GM12875 (cell line): ENCODE results near the gene CD248.

ENCODE experiments used
- H3K4me3 ChIP-seq: one replicate; pipeline ENCODE4 v1.5.1; 2011; ENCODE audit warnings: low read depth, low read length, control low read depth
- TF ChIP-seq, protein P1 (sequence below): IDR thresholded peaks from 2 replicates; pipeline ENCODE4 v1.5.1; 2011; ENCODE audit warnings: low read depth, mild to moderate bottlenecking, control low read depth, inconsistent platforms, low read length, moderate library complexity, borderline replicate concordance; ENCODE audit not compliant: insufficient read depth

CD248 gene

GRCh38 chr11:66334605-66335442, 18.0 kb upstream of the CD248 start:
- H3K4me3 ChIP-seq = no peak overlapping the region
- TF ChIP-seq, protein P1, sequence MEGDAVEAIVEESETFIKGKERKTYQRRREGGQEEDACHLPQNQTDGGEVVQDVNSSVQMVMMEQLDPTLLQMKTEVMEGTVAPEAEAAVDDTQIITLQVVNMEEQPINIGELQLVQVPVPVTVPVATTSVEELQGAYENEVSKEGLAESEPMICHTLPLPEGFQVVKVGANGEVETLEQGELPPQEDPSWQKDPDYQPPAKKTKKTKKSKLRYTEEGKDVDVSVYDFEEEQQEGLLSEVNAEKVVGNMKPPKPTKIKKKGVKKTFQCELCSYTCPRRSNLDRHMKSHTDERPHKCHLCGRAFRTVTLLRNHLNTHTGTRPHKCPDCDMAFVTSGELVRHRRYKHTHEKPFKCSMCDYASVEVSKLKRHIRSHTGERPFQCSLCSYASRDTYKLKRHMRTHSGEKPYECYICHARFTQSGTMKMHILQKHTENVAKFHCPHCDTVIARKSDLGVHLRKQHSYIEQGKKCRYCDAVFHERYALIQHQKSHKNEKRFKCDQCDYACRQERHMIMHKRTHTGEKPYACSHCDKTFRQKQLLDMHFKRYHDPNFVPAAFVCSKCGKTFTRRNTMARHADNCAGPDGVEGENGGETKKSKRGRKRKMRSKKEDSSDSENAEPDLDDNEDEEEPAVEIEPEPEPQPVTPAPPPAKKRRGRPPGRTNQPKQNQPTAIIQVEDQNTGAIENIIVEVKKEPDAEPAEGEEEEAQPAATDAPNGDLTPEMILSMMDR = no peak

DNA sequence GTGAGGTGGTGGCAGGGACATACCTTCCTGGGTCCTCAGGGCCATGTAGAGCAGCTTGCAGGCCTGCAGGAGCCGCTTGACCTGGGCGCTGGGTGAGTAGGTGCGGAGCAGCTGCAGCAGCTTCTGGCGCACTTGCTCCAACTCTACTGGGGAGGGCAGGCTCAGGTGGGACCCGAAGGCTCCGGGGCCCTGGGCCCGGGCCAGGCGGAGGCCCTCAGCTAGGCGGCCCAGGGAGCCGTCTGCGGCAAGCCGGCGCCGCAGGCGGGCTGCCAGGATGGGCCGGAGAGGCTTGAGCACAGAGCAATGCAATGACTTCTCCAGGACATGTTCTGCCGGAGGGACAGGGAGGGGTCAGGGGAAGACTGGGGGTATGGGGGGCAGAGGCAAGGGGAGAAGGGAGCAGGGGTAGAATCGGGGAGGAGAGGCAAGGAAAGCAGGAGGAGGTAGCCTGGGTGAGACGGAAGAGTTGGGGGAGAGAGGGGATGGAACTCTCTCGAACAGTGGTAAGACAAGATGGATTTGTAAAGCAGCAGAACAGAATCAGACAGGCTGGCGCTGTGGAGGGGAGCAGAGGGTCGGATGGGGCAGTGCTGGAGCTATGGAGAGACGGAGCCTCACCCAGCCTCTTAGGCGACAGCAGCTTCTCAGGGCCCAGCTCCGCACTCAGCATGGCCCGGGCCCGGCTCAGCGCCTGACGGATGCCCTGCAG, 17.2 kb upstream of the CD248 start:
- H3K4me3 ChIP-seq = no peak overlapping the region
- TF ChIP-seq, protein P1 = no peak

DNA sequence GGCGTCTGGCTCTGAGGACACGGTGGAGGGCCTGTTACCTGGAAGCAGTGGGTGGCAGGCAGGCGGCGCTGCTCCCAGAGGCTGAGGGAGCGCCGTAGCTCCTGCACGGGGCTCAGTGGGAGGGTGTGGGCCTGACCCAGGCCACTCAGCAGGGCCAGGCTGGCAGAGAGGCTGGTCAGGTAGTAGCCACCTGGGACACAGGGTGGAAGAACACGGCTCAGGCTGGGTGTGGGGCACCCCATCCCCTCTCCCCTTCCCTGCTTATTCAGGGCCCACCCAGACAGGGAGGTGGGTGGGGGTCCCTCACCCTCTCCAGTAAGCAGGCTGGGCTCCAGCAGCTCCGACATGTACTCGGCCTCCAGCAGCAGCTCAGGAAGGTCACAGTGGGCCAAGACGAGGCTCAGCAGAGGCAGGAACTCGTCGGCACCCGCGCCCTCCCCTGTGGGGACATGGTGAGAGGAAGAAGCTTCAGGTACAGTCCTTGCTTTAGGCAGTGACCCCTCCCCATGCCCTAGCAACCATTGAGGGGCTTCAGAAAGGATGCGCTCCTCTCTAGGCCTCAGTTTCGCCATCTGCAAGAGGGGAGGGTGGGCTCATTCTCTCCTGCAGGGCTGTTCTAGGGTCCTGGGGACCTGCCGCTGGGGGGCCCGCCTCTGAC, 16.5 kb upstream of the CD248 start:
- TF ChIP-seq, protein P1 = no peak

DNA sequence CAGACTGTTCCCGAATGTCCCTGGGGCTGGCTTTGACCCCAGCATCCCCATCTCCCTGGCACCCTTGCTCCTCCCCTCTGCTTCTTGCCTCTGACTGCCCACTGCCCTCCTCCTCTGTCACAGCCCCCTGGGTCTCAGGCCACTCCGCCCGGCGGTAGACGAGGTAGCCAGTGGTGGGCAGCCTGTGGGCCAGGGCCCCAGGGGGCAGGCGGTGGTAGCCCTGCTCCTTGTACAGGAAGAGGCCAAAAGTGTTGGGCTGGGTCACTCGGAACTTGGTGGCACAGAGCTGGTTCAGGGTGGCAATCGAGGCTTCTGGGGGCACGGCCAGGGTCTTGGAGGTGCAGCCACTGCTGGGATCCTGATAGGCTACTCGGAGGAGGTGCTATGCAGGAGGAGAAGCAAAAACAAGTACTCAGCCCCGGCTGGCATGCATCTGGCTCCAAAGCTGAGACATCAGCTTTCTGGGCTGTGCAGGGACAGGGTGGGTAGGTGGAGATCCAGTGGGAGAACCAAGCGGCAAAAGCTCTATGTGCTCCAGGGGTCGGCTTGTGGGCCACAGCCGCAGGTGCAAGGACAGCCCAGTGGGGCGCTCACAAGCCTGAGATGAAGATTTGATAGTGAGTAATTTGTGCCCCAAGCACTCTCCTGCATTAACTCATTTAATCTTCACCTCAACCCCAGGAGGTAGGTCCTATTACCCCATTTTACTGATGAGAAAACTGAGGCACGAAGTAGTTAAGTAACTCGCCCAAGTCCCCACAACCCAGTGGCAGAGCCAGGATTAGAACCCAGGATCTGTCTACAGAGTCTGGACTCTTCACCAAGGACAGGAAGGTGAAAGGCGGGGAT, 15.8 kb upstream of the CD248 start:
- TF ChIP-seq, protein P1 = no peak
- H3K4me3 ChIP-seq = no peak overlapping the region

More for the DNA sequence above, 16.5 kb upstream of the CD248 start:
- H3K4me3 ChIP-seq = no peak overlapping the region

- no peak overlapping the region for H3K4me3 ChIP-seq
- TF ChIP-seq, protein P1 = no peak
These were observed 14.9 kb upstream of the CD248 start for GRCh38 chr11:66331542-66332370.

- TF ChIP-seq, protein P1 = no peak
- no peak overlapping the region for H3K4me3 ChIP-seq
These were observed 14.1 kb upstream of the CD248 start for GRCh38 chr11:66330931-66331330.
